Panc1 (cell line): ENCODE data around the gene COL27A1.

ENCODE experiments used
- POLR2AphosphoS5 ChIP-seq: IDR thresholded peaks from 2 replicates; pipeline ENCODE4 v1.6.1; 2012; ENCODE audit warnings: mild to moderate bottlenecking, low read depth, low read length, moderate library complexity
- TCF7L2 ChIP-seq: IDR thresholded peaks from 2 replicates; pipeline ENCODE4 v1.6.1; 2011; ENCODE audit warnings: mild to moderate bottlenecking, low read depth, low read length, inconsistent platforms
- TF ChIP-seq, protein P1 (sequence below): fragments of 450-650 bp; IDR thresholded peaks from 2 replicates; pipeline ENCODE4 v1.5.1; 2017; ENCODE audit warnings: mild to moderate bottlenecking
- TF ChIP-seq, protein P2 (sequence below), 2 experiments: IDR thresholded peaks; 2 replicates each; pipeline ENCODE4 v1.6.1; 2011 to 2012; ENCODE audit warnings: low read depth in 2 of 2, control low read depth in 1 of 2, low read length in 1 of 2, mild to moderate bottlenecking in 1 of 2, moderate library complexity in 1 of 2; ENCODE audit not compliant: insufficient read depth in 1 of 2

DNA sequence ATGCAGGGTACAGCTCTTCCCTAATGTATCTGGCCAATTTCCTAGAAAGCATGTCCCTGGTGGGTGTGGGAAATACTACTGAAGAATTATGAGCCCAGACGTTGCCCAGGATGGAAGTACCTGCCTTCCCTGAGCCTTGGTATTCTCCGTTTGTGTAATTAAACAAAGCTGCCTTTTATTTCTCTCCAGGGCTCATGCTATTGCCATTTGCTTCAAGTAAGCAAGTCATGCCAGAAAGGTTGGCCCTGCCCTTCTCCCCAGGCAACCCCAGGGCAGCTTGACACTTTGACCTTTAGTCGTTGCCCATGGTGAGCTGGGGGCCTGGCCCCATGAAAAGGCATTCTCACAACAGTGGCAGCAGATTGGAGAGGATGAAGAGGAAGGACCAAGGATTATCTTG, 4.4 kb downstream of the COL27A1 start:
- TF ChIP-seq POLR2AphosphoS5 (no peak), TCF7L2 (no peak)
- TF ChIP-seq, protein P1, sequence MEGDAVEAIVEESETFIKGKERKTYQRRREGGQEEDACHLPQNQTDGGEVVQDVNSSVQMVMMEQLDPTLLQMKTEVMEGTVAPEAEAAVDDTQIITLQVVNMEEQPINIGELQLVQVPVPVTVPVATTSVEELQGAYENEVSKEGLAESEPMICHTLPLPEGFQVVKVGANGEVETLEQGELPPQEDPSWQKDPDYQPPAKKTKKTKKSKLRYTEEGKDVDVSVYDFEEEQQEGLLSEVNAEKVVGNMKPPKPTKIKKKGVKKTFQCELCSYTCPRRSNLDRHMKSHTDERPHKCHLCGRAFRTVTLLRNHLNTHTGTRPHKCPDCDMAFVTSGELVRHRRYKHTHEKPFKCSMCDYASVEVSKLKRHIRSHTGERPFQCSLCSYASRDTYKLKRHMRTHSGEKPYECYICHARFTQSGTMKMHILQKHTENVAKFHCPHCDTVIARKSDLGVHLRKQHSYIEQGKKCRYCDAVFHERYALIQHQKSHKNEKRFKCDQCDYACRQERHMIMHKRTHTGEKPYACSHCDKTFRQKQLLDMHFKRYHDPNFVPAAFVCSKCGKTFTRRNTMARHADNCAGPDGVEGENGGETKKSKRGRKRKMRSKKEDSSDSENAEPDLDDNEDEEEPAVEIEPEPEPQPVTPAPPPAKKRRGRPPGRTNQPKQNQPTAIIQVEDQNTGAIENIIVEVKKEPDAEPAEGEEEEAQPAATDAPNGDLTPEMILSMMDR = no peak
- TF ChIP-seq, protein P2, sequence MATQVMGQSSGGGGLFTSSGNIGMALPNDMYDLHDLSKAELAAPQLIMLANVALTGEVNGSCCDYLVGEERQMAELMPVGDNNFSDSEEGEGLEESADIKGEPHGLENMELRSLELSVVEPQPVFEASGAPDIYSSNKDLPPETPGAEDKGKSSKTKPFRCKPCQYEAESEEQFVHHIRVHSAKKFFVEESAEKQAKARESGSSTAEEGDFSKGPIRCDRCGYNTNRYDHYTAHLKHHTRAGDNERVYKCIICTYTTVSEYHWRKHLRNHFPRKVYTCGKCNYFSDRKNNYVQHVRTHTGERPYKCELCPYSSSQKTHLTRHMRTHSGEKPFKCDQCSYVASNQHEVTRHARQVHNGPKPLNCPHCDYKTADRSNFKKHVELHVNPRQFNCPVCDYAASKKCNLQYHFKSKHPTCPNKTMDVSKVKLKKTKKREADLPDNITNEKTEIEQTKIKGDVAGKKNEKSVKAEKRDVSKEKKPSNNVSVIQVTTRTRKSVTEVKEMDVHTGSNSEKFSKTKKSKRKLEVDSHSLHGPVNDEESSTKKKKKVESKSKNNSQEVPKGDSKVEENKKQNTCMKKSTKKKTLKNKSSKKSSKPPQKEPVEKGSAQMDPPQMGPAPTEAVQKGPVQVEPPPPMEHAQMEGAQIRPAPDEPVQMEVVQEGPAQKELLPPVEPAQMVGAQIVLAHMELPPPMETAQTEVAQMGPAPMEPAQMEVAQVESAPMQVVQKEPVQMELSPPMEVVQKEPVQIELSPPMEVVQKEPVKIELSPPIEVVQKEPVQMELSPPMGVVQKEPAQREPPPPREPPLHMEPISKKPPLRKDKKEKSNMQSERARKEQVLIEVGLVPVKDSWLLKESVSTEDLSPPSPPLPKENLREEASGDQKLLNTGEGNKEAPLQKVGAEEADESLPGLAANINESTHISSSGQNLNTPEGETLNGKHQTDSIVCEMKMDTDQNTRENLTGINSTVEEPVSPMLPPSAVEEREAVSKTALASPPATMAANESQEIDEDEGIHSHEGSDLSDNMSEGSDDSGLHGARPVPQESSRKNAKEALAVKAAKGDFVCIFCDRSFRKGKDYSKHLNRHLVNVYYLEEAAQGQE (IDR thresholded peaks at IDR 0.05; ENCODE audit: insufficient read depth in 1 of 2, low read depth in 2 of 2, low read length in 1 of 2) = no peak
